Measurements from ENCODE around the gene HIVEP3.

GRCh38 chr1:41789661-41790330 lies 128.9 kb downstream of the HIVEP3 start:
- TF ChIP-seq CTCF (IDR thresholded peaks at IDR 0.05) (no peak), POLR2A (IDR thresholded peaks at IDR 0.05) (no peak)
